ENCODE results near the gene DNAI1. TPM values are rescaled to one million over a fixed set of nuclear protein-coding genes. Genes with fewer than 3 reads are reported as not detected.

Gene DNAI1
- total RNA-seq, 6 experiments from 2014 or later, result not detected

DNA sequence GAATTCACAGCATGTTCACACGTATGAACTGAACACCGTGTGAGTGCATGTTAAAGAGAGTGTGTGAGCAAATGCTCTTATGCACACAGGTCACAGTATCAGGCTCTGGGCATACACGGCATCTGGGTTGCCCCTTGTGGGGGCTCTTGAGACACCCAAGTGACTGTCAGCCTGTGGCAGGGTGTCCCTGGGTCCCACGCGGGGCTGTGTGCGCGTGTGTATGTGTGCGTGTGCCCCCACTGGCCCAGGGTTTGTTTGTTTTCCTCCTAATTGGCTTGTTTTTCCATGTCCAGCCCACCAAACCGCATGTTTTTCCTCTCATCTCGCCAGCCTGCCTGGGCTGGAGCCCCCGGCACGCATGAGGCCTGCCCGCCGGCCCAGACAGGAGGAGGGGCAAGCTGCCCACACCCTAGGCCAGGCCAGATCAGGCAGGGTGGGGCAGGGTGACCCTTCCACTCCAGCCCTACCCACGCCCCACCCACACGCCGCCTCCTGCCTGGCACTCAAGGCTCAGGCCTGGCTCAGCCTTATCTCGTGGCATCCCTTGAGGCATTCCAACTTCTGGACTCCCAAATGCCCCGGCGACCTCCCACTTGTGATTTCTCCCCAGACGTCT, 102.1 kb downstream of the DNAI1 start:
- DNase-seq (peak in 2 of 3 donors; percentile 2 to 32), ATAC-seq (no peak)
- TF ChIP-seq CTCF (IDR thresholded peaks at IDR 0.05) (no peak), POLR2A (IDR thresholded peaks at IDR 0.05) (no peak)
- Histone ChIP-seq H3K4me1 (peaks cover 0 to 8% (median 0%) of the 10 kb centered on the region in 4 donors), H3K27ac (no peak overlapping the region), H3K36me3 (no peaks in the 10 kb centered on the region), H3K9me3 (no peaks in the 10 kb centered on the region), H3K27me3 (no peaks in the 10 kb centered on the region), H3K4me3 (no peak overlapping the region)
- intact Hi-C loops (cut with DNase I), result no loop called here
- WGBS (ENCODE audit: insufficient coverage, low coverage, low lambda C conversion rate, missing lambda C conversion rate), result 60% methylated on average over 1 of the region's 21 CpGs

DNA sequence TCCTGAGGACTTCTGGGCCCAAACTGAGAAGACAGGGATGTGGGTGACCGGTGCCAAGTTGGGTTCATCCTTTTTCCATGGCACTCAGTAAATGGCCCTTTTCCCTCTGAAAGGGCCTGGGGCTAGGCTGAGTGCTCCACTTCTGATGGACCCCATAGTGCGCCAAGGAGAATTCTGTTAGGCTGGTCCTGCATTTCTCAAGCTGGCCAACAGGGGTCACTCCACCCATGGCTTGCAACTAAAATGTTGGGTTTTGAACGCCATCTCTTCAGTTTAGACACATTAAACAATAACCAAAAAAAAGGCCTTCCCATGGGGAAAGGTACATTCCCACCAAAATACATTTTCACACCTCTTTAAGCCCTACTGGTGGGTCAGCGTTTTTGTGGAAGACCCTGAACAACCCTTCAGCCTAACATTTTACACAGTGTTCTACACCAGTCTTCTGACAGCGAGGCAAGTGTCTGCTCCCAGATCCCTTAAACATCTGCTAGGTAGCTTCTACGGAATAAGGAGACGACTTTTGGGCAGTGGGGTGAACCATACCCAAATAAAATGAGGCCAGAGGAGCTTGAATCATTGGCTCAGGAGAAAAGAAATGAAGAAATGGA, 103.6 kb downstream of the DNAI1 start:
- ATAC-seq, result peak in 2 of 4 donors; percentile 40 to 47
- no peaks in the 10 kb centered on the region for H3K27me3 ChIP-seq
- peak in 1 of 3 donors; percentile 15 for DNase-seq

DNA sequence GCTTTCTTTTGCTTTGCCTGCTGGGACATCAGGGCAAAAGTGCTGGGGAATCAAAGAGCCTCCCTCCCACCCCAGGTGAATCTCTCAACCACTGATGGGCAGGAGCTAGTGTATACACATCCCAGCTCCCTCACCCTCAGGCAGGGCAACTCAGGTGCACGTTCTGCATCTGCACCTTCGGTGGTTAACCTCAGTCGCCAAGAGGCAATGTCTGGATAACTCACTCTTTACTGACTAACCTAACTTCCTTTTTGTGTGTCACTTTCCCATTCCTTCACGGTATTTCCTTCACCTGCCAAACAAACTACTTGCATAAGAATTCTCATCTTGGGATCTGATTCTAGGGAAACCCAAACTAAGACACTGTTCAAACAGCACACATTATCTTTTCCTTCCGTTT, 104.7 kb downstream of the DNAI1 start:
- intact Hi-C loops (cut with DNase I), result no loop called here
- no peak for ATAC-seq
- 83% methylated on average over 5 of the region's 5 CpGs for WGBS (ENCODE audit: insufficient coverage, low coverage, low lambda C conversion rate, missing lambda C conversion rate)
- Histone ChIP-seq H3K9me3 (no peaks in the 10 kb centered on the region), H3K27me3 (no peaks in the 10 kb centered on the region), H3K4me1 (peaks cover 0 to 8% (median 0%) of the 10 kb centered on the region in 4 donors), H3K36me3 (no peaks in the 10 kb centered on the region), H3K27ac (no peak overlapping the region), H3K4me3 (no peak overlapping the region)
- TF ChIP-seq CTCF (IDR thresholded peaks at IDR 0.05) (no peak), POLR2A (IDR thresholded peaks at IDR 0.05) (no peak)
- DNase-seq, result no peak

More for the DNA sequence above, 103.6 kb downstream of the DNAI1 start:
- TF ChIP-seq CTCF (IDR thresholded peaks at IDR 0.05), result peak; percentile 34 to 67 (median 44)
- no peak for TF ChIP-seq POLR2A (IDR thresholded peaks at IDR 0.05)
- 84% methylated on average over 7 of the region's 7 CpGs for WGBS (ENCODE audit: insufficient coverage, low coverage, low lambda C conversion rate, missing lambda C conversion rate)
- H3K4me3 ChIP-seq, result no peak overlapping the region
- no peaks in the 10 kb centered on the region for H3K9me3 ChIP-seq
- intact Hi-C loops (cut with DNase I), result no loop called here
- peaks cover 0 to 8% (median 0%) of the 10 kb centered on the region in 4 donors for H3K4me1 ChIP-seq
- no peaks in the 10 kb centered on the region for H3K36me3 ChIP-seq
- H3K27ac ChIP-seq, result no peak overlapping the region

- Histone ChIP-seq H3K36me3 (no peaks in the 10 kb centered on the region), H3K27me3 (no peaks in the 10 kb centered on the region), H3K27ac (no peak overlapping the region), H3K9me3 (no peaks in the 10 kb centered on the region), H3K4me3 (no peak overlapping the region), H3K4me1 (peaks cover 0 to 8% (median 0%) of the 10 kb centered on the region in 4 donors)
- WGBS (ENCODE audit: insufficient coverage, low coverage, low lambda C conversion rate, missing lambda C conversion rate), result 88% methylated on average over 3 of the region's 16 CpGs
- peak in 1 of 3 donors; percentile 43 for DNase-seq
- intact Hi-C loops (cut with DNase I), result no loop called here
- TF ChIP-seq POLR2A (IDR thresholded peaks at IDR 0.05) (no peak), CTCF (IDR thresholded peaks at IDR 0.05) (no peak)
- no peak for ATAC-seq
Measured at GRCh38 chr9:34564617-34565016, 106.0 kb downstream of the DNAI1 start.
